Measurements from ENCODE around the gene HTATIP2. TPM values are rescaled to one million over a fixed set of nuclear protein-coding genes. Genes with fewer than 3 reads are reported as not detected.

Gene HTATIP2
- total and polyA plus RNA-seq, 3 donors from 2014 or later: 20.7 to 46.1 (median 24.0) TPM

GRCh38 chr11:20336056-20336455 is 27.5 kb upstream of the HTATIP2 start:
- H3K27ac ChIP-seq: no peak overlapping the region
- H3K4me1 ChIP-seq: no peaks in the 10 kb centered on the region
- intact Hi-C loops (cut with DNase I; ENCODE audit: low total_unique reads): no loop called here
- 89 to 90% methylated on average over 1 of the region's 1 CpG for WGBS, 2 donors
- H3K27me3 ChIP-seq: no peaks in the 10 kb centered on the region
- H3K36me3 ChIP-seq (ENCODE audit: low read depth, missing control alignments): no peaks in the 10 kb centered on the region
- TF ChIP-seq, protein P1, sequence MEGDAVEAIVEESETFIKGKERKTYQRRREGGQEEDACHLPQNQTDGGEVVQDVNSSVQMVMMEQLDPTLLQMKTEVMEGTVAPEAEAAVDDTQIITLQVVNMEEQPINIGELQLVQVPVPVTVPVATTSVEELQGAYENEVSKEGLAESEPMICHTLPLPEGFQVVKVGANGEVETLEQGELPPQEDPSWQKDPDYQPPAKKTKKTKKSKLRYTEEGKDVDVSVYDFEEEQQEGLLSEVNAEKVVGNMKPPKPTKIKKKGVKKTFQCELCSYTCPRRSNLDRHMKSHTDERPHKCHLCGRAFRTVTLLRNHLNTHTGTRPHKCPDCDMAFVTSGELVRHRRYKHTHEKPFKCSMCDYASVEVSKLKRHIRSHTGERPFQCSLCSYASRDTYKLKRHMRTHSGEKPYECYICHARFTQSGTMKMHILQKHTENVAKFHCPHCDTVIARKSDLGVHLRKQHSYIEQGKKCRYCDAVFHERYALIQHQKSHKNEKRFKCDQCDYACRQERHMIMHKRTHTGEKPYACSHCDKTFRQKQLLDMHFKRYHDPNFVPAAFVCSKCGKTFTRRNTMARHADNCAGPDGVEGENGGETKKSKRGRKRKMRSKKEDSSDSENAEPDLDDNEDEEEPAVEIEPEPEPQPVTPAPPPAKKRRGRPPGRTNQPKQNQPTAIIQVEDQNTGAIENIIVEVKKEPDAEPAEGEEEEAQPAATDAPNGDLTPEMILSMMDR (IDR thresholded peaks at IDR 0.05): no peak
- TF ChIP-seq POLR2A (IDR thresholded peaks at IDR 0.05): no peak
- DNase-seq: no peak
- H3K4me3 ChIP-seq: no peak overlapping the region
- H3K9me3 ChIP-seq: no peaks in the 10 kb centered on the region

DNA sequence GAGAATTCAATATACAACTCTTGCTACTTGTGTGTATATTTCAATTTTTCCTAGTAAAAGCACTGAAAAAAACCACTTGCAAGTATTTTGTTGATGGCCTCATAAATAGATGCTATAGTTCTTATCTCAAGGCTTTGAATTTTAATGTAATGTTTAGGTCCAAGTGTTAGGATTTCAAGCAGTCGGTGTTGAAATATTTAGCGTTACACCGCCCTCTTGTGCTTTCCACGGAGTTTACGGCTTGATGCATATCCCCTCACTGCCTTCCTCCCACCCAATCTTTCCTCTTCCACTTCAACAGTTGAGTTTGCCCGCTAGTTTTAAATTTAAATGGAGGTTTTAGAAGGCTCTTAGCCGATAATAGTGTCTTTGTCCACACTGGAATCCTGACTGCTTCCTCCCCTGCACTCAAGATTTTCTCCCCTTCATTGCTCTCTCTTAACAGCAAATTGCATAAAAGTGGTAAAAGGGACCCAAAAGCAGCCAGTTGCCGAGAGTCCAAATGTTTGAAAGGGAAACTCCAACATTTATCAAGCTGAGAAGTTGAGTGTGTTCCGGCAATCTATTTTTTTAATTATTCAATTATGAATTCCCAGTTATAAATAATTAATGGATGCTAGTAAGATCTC is 25.9 kb upstream of the HTATIP2 start:
- Histone ChIP-seq H3K9me3 (no peaks in the 10 kb centered on the region), H3K4me1 (no peaks in the 10 kb centered on the region), H3K27ac (no peak overlapping the region), H3K4me3 (no peak overlapping the region), H3K27me3 (no peaks in the 10 kb centered on the region), H3K36me3 (ENCODE audit: low read depth, missing control alignments) (no peaks in the 10 kb centered on the region)
- intact Hi-C loops (cut with DNase I; ENCODE audit: low total_unique reads): no loop called here
- peak; percentile 25 for DNase-seq
- TF ChIP-seq POLR2A (IDR thresholded peaks at IDR 0.05): no peak
- TF ChIP-seq, protein P1 (IDR thresholded peaks at IDR 0.05): peak in 1 of 3 experiments; percentile 23
- 35 to 47% methylated on average over 9 of the region's 9 CpGs for WGBS, 2 donors

DNA sequence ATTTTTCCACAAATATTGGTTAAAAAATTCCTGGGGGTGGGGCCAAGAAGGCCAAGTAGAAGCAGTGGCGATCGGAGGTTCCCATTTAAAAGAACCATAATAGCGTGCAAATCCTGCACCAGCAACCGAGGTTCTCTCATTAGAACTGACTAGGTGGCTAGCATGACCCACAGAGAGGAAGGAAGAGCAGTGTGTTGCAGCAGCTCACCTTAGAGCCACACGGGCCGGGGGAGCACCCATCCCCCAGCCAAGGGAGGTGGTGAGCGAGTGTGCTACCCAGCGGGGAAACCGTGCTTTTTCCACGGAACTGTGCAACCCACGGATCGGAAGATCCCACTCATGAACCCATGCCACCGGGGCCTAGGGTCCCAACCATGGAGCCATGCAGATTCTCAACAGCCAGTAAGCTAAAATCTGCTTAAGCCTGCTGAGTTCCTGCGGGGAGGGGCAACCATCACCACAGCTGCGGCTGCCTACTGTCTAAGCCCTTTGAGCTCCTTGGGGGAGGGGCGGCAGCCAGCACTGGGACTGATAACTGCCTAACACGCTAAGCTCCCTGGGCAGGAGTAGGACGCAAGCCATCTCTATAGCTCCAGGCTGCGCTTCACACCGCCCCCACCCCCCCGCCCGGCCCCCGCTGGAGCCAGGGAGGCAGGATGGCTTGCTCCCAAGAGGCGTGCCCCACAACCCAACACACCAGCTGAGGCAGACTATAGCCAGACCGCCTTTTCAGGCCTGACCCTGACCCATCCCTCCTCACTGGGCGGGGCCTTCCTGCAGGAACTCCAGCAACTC is 21.0 kb upstream of the HTATIP2 start:
- no peaks in the 10 kb centered on the region for H3K27me3 ChIP-seq
- WGBS, 2 donors: 22 to 32% methylated on average over 8 to 23 of the region's 26 CpGs
- DNase-seq: peak; percentile 24
- no peaks in the 10 kb centered on the region for H3K9me3 ChIP-seq
- intact Hi-C loops (cut with DNase I; ENCODE audit: low total_unique reads): no loop called here
- no peak overlapping the region for H3K4me3 ChIP-seq
- TF ChIP-seq, protein P1 (IDR thresholded peaks at IDR 0.05): no peak
- no peak overlapping the region for H3K27ac ChIP-seq
- H3K4me1 ChIP-seq: no peaks in the 10 kb centered on the region
- no peaks in the 10 kb centered on the region for H3K36me3 ChIP-seq (ENCODE audit: low read depth, missing control alignments)

DNA sequence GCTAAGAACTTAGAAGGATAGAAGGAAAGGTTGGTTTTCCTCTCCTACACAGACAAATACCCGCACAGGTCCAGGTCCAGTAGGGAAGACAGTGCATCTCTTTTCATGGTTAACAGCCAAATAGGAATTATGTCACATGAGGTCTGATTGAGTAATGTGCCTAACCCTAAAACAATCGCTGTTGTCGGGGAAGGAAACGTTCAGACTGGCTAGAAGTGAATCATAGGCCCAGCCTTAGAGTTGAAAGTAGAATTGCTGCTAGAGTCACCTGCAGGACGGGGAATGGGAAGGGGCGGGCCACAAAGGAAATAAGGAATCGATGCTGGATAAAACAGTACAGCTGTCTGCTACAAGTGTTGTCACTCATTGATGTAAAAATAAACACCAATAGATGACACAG is 12.4 kb upstream of the HTATIP2 start:
- TF ChIP-seq, protein P1 (IDR thresholded peaks at IDR 0.05): no peak
- no peak for TF ChIP-seq POLR2A (IDR thresholded peaks at IDR 0.05)
- Histone ChIP-seq H3K4me3 (no peak overlapping the region), H3K4me1 (no peaks in the 10 kb centered on the region), H3K36me3 (ENCODE audit: low read depth, missing control alignments) (no peaks in the 10 kb centered on the region), H3K9me3 (no peaks in the 10 kb centered on the region), H3K27me3 (no peaks in the 10 kb centered on the region), H3K27ac (no peak overlapping the region)
- 79 to 82% methylated on average over 7 of the region's 7 CpGs for WGBS, 2 donors
- intact Hi-C loops (cut with DNase I; ENCODE audit: low total_unique reads): loop anchor here (10.0 kb wide), 1 partner anchor 226 kb away; no protein-coding TSS in a partner anchor
- DNase-seq: no peak

All from testis (tissue), 3 donors.